ENCODE data around the gene EPC1.

GRCh38 chr10:32271617-32272016 lies 75.3 kb downstream of the EPC1 start:
- TF ChIP-seq CTCF (IDR thresholded peaks at IDR 0.05), result no peak
- no peak for TF ChIP-seq POLR2A (IDR thresholded peaks at IDR 0.05)

All from body of pancreas (tissue), 4 donors.